Cardiac muscle cell (in vitro differentiated cells and primary cell): Measurements from ENCODE around the gene HMX3. TPM values are rescaled to one million over a fixed set of nuclear protein-coding genes. Genes with fewer than 3 reads are reported as not detected.

ENCODE experiments used
- DNase-seq, 2 donors: peaks; one replicate each; pipeline versions ENCODE4 v3.0.0 to v3.0.0-alpha.2; 2010 to 2017; ENCODE audit warnings: low read depth in 1 of 2, low spot score in 1 of 2
- H3K27ac ChIP-seq: fragments of 200-600 bp; sonication (generic); 2 replicates; pipeline ENCODE4 v1.5.1; 2016
- H3K27me3 ChIP-seq: fragments of 200-600 bp; sonication (generic); 2 replicates; pipeline ENCODE4 v1.6.0; 2016; ENCODE audit warnings: control low read depth
- H3K36me3 ChIP-seq: fragments of 200-600 bp; sonication (generic); 2 replicates; pipeline ENCODE4 v1.5.1; 2016; ENCODE audit warnings: control low read depth
- H3K4me1 ChIP-seq: fragments of 200-600 bp; sonication (generic); 2 replicates; pipeline ENCODE4 v1.8.1; 2017; ENCODE audit warnings: low read depth, mild to moderate bottlenecking, mixed run types
- H3K4me3 ChIP-seq: fragments of 200-600 bp; sonication (generic); 2 replicates; pipeline ENCODE4 v1.5.1; 2016; ENCODE audit warnings: mild to moderate bottlenecking
- H3K9me3 ChIP-seq: fragments of 200-600 bp; sonication (generic); 2 replicates; pipeline ENCODE4 v1.5.1; 2017; ENCODE audit warnings: low read depth, mild to moderate bottlenecking, control low read depth
- polyA plus RNA-seq: library from polyadenylated mRNA; unstranded; fragments of >200 nt; fragmentation: Nextera tagmentation; extraction: Ambion mirVana; gene quantifications from 2 replicates; pipeline ENCODE4 v1.2.1, GENCODE V29; 2016
- total RNA-seq: library from RNA; depleted of rRNA; stranded (reverse); fragments of >200 nt; gene quantifications from 2 replicates; pipeline ENCODE4 v1.2.3, GENCODE V29; 2016
- TF ChIP-seq, protein P1 (sequence below): IDR thresholded peaks from 2 replicates; pipeline ENCODE4 v1.5.1; 2012; ENCODE audit warnings: low read depth, mild to moderate bottlenecking, low read length

The HMX3 gene
- total and polyA plus RNA-seq, 2 experiments from 2014 or later = not detected

DNA sequence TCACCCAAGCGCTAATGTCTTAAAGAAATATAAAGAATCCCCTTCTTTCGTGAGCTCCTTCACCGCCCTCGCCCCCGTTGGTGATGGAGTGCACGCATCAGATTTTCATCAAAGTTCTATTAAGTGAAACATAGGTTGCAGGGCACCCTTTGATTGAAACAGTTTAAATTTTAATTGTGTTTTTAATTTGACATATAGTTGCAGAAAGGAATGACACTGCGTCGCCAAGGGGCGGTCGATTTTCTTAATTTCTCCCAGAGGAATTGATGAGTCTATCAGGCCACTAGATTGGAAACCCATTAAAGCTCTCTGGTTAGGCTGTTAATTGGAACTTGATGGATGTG is 8.0 kb downstream of the HMX3 start:
- Histone ChIP-seq H3K27ac (no peak overlapping the region), H3K36me3 (no peaks in the 10 kb centered on the region), H3K4me3 (no peak overlapping the region), H3K9me3 (no peaks in the 10 kb centered on the region), H3K4me1 (peaks cover 9% of the 10 kb centered on the region), H3K27me3 (peaks cover 100% of the 10 kb centered on the region)
- TF ChIP-seq, protein P1, sequence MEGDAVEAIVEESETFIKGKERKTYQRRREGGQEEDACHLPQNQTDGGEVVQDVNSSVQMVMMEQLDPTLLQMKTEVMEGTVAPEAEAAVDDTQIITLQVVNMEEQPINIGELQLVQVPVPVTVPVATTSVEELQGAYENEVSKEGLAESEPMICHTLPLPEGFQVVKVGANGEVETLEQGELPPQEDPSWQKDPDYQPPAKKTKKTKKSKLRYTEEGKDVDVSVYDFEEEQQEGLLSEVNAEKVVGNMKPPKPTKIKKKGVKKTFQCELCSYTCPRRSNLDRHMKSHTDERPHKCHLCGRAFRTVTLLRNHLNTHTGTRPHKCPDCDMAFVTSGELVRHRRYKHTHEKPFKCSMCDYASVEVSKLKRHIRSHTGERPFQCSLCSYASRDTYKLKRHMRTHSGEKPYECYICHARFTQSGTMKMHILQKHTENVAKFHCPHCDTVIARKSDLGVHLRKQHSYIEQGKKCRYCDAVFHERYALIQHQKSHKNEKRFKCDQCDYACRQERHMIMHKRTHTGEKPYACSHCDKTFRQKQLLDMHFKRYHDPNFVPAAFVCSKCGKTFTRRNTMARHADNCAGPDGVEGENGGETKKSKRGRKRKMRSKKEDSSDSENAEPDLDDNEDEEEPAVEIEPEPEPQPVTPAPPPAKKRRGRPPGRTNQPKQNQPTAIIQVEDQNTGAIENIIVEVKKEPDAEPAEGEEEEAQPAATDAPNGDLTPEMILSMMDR = no peak
- DNase-seq = no peak

DNA sequence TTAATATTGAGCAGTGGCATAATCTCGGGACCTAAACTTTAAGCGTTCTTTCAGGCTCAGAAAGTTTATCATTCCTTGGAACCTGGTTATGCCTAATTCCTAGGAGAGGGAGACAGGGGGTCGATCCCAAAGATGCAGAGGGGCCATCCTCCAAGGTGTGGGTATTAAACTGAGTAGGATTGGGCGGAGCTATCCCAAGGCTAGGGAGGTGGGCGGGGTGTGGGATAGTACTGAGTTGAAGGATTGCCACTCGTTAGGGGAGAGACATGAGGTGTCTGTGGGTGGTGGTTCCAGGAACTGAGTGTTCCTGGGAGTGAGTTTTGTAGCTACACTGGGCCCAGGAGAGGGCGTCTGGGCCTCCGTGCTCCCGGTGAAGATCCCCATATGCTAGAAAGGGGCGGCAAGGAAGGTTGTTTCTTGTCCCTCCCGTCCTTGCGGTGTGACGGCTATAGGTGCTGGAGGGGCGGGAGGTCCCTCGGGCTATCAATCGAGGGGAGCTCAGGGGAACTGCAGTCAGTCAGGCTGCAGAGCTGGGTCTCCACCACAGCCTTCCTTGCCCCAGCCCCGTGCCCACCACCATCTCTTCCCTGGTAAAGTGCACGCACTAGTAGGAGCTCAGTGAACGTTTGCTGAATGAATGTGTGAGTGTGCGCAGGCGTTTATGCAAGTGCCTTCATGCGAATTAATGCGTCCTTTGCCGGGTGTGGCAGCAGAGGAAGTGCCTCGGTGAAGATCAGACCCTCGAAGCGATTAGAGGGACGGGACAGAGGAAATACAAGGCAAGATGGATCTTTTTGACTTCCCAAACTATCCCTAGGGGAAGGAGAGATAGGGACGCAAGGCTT is 9.1 kb downstream of the HMX3 start:
- Histone ChIP-seq H3K27ac (no peak overlapping the region), H3K4me3 (no peak overlapping the region), H3K4me1 (peaks cover 4% of the 10 kb centered on the region), H3K9me3 (no peaks in the 10 kb centered on the region), H3K27me3 (peaks cover 100% of the 10 kb centered on the region), H3K36me3 (no peaks in the 10 kb centered on the region)
- TF ChIP-seq, protein P1 = peak; percentile 12
- DNase-seq = no peak

DNA sequence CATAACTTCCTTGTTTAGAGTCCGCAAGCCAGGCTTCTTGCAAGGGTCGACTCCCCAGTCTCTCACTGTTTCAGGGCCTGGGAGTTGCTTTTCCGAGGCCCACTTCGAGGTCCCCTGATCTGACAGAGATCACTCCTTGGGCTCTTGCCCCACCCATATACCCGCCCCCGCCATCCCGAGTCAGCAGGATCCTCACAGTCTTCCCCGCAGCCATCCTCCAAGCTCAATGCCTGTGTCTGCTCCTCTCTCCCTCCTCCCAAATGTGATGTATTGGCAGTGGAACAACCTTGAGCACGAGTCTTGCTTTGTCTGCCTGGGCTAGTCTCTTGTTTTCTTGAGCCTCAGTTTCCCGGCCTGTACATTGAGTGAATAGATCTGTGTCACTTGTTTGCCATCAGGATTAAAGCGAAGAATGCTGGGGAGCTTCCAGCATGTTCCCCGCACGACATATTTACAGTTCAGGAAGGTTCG is 9.8 kb downstream of the HMX3 start:
- Histone ChIP-seq H3K27ac (no peak overlapping the region), H3K4me1 (peaks cover 4% of the 10 kb centered on the region), H3K9me3 (no peaks in the 10 kb centered on the region), H3K4me3 (no peak overlapping the region), H3K27me3 (peaks cover 100% of the 10 kb centered on the region), H3K36me3 (no peaks in the 10 kb centered on the region)
- TF ChIP-seq, protein P1 = no peak
- DNase-seq = no peak

DNA sequence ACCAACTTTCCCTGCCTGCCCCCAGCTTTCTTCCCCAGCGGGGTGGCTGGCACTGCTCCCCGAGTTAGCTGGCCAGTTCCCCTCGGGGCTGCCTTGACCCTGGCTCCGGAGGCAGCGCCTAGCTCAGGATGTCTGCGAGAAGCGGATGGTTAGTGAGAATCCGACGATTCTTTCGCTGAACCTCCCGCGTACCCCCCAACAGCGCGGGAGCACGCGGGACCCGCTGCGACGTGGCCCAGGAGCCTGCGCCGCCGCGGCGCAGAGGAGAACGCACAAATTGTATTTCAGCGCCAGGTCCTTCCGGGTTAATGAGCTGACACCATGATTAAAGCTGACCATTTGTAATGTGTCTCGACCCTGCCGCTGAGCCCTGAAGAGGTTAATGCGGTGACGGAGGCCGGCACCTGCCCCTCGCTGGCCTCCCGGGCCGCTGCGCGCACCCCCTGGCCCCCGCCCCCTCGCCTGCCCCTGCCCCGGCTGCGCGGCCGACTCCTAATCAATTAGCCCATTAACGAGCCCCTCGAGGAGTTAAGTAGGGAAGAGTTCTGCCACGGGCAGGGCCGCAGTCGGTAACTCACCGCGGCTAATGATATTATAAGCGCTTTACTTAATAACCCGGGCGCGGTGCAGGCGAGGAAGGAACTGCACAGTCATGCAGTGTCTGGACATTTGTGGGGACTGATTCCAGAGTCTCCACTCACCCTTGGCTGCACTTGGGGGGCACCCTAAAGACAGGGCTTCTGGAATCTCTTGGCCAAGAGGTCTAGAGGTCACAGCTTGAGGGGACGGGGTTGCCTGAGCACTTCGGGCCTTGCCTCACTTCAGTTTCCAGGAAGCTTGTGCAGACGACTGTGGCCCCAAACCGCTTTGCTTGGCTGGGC is 10.5 kb downstream of the HMX3 start:
- H3K4me3 ChIP-seq = no peak overlapping the region

More for the DNA sequence above, 10.5 kb downstream of the HMX3 start:
- H3K9me3 ChIP-seq = no peaks in the 10 kb centered on the region
- peaks cover 100% of the 10 kb centered on the region for H3K27me3 ChIP-seq
- H3K4me1 ChIP-seq = peaks cover 11% of the 10 kb centered on the region
- TF ChIP-seq, protein P1 = no peak
- no peak overlapping the region for H3K27ac ChIP-seq
- no peak for DNase-seq
- H3K36me3 ChIP-seq = no peaks in the 10 kb centered on the region
